ENCODE results near the gene NTRK3. TPM values are rescaled to one million over a fixed set of nuclear protein-coding genes. Genes with fewer than 3 reads are reported as not detected.

The NTRK3 gene
- total RNA-seq, 2 donors from 2014 or later: 34.3 to 94.1 TPM

- no peak for DNase-seq (ENCODE audit: low spot score)
- intact Hi-C loops (cut with DNase I): no loop called here
Measured at GRCh38 chr15:88021601-88022000, 234.9 kb downstream of the NTRK3 start.

- intact Hi-C loops (cut with DNase I): no loop called here
- no peak for DNase-seq (ENCODE audit: low spot score)
Measured at GRCh38 chr15:88020806-88021205, 235.7 kb downstream of the NTRK3 start.

- no peak for DNase-seq (ENCODE audit: low spot score)
- intact Hi-C loops (cut with DNase I): loop anchor here in 1 of 2 donors (10.0 kb wide), 1 partner anchor 55 kb away; no protein-coding TSS in a partner anchor
Measured at GRCh38 chr15:88019656-88020055, 236.9 kb downstream of the NTRK3 start.

- DNase-seq (ENCODE audit: low spot score): no peak
- intact Hi-C loops (cut with DNase I): loop anchor here in 1 of 2 donors (10.0 kb wide), 1 partner anchor 56 kb away; no protein-coding TSS in a partner anchor
Measured at GRCh38 chr15:88018869-88019641, 237.5 kb downstream of the NTRK3 start.

DNA sequence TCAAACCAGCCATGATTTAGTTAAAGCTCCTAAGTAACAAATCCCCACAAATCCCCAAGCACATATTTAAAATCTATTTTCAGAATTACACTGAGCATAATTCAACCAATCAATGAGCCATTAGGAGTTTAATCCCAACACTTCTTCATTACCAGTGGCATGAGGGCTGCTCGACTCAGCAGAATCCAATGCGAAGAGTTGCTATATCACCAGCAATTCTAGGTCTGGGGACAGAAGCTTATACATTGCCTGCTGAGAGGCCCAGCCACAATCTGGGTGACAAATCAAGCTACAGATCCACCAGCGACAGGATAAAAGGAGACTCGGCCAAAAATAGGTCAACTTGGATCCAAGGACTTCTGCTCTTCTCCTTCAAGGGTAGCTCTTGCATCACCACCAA, 238.8 kb downstream of the NTRK3 start:
- intact Hi-C loops (cut with DNase I): loop anchor here in 1 of 2 donors (10.0 kb wide), 1 partner anchor 57 kb away; no protein-coding TSS in a partner anchor
- no peak for DNase-seq (ENCODE audit: low spot score)

DNA sequence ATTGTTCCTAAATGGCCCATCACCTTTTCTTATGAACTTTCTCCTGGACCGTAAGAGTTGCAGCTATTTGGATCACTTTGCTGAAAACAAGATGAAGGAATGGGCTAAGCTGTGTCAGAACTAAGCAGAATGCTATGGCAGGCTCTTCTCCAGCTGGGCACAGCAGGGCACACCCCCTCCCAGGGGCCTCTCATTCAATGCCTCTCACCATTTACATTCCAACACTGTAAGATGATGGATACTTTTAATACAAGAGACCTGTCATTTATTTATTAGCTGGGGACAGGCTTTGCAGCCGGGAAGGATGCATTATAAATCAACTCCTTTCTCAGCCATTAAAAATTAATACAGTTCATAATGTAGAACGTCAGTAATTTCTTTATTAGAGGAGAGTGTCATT, 240.1 kb downstream of the NTRK3 start:
- intact Hi-C loops (cut with DNase I): loop anchor here in 1 of 2 donors (10.0 kb wide), 1 partner anchor 58 kb away; no protein-coding TSS in a partner anchor

GRCh38 chr15:88015228-88015860, 241.2 kb downstream of the NTRK3 start:
- intact Hi-C loops (cut with DNase I): loop anchor here in 1 of 2 donors (10.0 kb wide), 1 partner anchor 59 kb away; no protein-coding TSS in a partner anchor
- no peak for DNase-seq (ENCODE audit: low spot score)

More for the DNA sequence above, 240.1 kb downstream of the NTRK3 start:
- no peak for DNase-seq (ENCODE audit: low spot score)

DNA sequence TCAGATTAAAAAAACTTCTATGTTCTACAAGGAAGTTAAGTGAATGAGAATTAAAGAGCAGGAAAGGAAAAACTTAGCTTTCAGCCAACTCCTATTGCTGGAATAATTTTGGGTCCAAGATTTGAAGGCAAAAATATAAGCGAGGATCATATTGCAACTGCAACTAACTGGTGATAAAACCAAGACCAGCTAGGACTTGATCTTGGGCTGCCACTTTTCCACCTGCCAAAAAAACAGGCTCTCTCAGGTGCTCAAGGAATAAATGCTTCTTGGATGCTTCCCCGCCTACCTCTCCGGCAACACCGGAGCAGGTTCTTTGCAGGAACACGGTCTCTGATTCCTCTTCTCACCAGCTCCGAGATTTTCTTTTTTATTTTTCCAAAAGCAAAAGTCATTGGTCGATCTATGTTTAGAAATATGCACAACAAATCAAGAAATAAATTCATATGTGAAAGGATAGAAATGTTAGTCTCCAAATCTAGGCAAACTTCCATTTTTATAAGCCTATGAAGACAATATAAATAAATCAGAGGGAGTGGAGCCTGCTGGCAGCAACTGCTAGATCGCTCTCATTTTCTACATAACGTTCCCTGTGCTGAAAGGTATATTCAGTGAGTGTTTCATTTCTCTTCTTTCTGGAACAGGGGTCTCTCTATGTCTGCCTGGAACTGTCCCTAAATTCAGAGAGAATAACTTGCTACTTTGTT, 241.9 kb downstream of the NTRK3 start:
- DNase-seq (ENCODE audit: low spot score): no peak

DNA sequence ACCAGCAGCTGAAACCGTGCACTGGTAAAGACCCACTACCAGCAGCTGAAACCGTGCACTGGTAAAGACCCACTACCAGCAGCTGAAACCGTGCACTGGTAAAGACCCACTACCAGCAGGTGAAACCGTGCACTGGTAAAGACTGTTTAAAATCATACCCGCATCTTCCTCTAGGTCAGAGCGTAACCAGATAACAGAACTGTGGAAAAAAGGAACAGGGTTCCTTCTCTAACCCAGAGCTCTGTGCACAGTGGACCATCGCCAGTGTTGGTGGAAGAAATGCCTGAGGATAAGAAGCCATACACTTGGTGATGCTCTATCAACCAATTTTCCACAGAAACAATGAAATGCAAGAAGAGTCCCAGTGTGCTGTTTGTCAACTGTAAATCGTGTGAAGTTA, 243.4 kb downstream of the NTRK3 start:
- intact Hi-C loops (cut with DNase I): loop anchor here (5.0 to 10.0 kb wide), 2 partner anchors 62 to 641 kb away; no protein-coding TSS in a partner anchor
- DNase-seq (ENCODE audit: low spot score): no peak

More for the DNA sequence above, 241.9 kb downstream of the NTRK3 start:
- intact Hi-C loops (cut with DNase I): loop anchor here (5.0 to 10.0 kb wide), 2 partner anchors 60 to 642 kb away; no protein-coding TSS in a partner anchor

- intact Hi-C loops (cut with DNase I): loop anchor here (5.0 to 10.0 kb wide), 2 partner anchors 62 to 640 kb away; no protein-coding TSS in a partner anchor
- no peak for DNase-seq (ENCODE audit: low spot score)
Measured at GRCh38 chr15:88012688-88013087, 243.9 kb downstream of the NTRK3 start.

DNA sequence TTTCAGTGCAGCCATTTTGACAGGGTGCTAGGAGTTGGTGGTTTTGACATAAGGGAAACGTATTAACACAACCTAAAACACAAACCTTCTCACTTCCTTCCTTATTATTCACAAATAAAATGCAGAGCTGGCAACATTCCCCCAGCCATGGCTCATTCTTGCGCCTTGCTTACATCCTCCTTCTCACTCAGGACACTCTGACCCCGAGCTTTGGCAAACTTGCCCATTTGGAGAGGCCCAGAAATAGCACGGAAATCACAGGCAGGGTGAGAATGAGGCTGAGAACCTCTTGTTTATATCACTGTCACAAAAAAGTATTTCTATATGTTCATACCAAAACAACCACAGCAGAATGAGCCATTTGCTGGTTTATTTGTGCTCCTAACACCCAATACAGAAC, 244.3 kb downstream of the NTRK3 start:
- DNase-seq (ENCODE audit: low spot score): no peak
- intact Hi-C loops (cut with DNase I): loop anchor here (5.0 to 10.0 kb wide), 2 partner anchors 63 to 640 kb away; no protein-coding TSS in a partner anchor

DNA sequence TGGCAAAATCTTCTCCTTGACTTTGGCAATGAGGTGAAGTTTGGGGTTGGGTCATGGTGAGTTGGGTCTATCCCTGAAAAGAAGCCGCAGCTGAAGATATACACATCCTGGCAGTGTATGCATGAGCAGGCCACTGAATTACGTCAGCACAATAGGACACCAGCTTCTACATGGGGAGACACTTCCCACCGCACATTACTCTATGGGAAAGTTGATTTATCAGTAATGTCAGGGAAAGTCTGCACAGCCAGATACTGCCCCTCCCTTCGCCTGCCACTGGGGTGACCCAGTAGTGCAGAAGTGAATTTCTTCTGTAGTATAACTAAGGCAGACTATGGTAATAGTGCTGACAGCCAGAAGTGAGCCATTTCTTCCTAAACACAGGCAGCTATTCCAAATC, 245.0 kb downstream of the NTRK3 start:
- intact Hi-C loops (cut with DNase I): loop anchor here (5.0 to 10.0 kb wide), 2 partner anchors 63 to 639 kb away; no protein-coding TSS in a partner anchor
- DNase-seq (ENCODE audit: low spot score): no peak

DNA sequence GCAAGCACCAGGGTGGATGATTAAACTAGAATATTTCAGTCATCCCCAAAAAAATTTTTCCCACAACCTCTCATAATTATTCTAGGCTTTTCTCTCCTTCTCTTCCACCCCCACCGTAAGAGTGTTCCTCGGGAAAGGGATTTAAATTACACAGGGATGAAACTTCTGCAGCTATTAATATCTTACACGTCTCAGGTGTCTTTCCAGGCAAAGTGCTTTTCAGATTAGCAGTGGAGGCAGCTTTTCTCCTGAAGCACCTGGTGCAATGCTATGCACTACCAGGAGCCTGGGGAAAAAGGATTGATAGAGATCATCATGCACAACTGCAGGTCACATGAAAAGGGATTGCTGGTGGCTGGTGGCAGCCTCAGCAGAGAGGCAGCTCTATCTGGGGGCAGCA, 250.4 kb downstream of the NTRK3 start:
- DNase-seq (ENCODE audit: low spot score): no peak
- intact Hi-C loops (cut with DNase I): no loop called here

DNA sequence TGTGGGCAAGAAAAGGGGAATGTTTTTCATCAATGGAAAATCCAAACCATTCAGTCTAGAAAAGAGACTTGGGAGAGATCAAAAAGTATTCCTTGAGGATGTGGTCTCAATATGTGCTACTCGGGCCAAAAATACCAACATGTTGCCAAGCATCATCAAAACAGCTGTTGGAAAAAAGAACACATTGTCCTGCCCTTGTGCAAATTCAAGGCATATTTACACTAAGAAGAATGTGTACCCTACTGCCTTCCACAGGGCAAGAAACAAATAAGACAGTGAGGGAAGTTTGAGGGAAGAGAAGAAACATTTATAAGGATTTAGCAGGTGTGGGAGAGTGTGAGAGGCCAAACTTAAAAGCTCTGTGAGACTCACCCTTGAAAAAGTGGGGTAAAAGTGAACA, 252.1 kb downstream of the NTRK3 start:
- DNase-seq (ENCODE audit: low spot score): no peak
- intact Hi-C loops (cut with DNase I): loop anchor here in 1 of 2 donors (5.0 kb wide), 1 partner anchor 1403 kb away; no protein-coding TSS in a partner anchor

DNA sequence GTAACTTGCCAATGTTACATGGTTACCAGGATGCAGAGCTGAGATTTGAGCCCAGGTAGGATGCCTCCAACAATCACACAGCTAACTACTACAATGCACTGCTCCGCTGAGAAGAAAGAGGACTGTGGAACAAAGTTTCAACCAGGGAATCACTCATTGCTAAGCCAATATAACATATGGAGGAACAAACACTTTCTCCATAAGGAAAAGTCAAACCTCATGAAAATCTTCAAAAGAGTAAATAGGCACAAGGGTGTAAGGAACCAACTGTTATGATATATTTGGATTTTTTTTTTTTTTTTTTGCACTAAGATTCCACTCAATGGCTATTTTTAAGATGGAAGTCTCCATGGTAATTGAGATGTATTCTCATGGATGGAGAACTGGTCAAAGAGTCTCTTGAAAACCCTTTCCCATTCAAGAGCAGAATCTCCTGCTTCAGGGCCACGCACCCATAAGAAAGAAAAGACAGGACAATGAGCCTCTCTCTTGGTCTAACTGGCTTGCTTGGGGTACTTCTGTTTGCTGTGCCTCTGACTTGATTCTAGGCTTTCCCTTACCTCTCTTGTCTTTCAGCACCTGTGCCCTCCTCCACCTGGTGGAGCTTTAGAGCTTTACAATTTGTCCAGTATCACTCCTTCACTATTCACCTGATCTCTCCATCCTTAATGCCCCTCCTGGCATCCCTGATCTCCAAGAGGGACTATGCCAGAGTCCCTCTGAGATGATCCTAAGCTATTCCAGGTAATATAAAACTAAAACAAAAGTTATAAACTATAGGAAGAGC, 252.8 kb downstream of the NTRK3 start:
- no peak for DNase-seq (ENCODE audit: low spot score)
- intact Hi-C loops (cut with DNase I): loop anchor here in 1 of 2 donors (5.0 kb wide), 1 partner anchor 1404 kb away; no protein-coding TSS in a partner anchor

- intact Hi-C loops (cut with DNase I): loop anchor here in 1 of 2 donors (5.0 kb wide), 1 partner anchor 1405 kb away; no protein-coding TSS in a partner anchor
- DNase-seq (ENCODE audit: low spot score): no peak
Measured at GRCh38 chr15:88002706-88003105, 253.8 kb downstream of the NTRK3 start.

DNA sequence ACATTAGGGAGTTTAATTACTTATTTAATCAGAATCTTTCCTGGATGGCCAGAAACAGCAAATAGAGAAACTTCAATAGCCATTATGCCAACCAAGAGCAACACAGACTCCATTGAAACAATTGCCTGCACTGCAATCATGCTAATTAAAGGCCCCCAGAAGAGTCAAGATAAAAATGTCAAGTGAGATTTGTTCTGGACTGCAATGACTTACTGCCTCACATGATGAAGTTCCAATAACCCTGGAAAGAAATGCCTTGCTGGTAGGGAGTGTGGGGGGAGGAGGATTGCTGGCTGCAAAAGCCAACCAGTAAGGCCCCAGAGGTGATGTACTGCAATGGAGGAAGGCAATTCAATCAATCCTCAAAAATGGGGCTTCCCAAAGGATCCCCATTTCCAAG, 257.9 kb downstream of the NTRK3 start:
- intact Hi-C loops (cut with DNase I): loop anchor here in 1 of 2 donors (2.0 kb wide), 1 partner anchor 76 kb away; no protein-coding TSS in a partner anchor
- no peak for DNase-seq (ENCODE audit: low spot score)

DNA sequence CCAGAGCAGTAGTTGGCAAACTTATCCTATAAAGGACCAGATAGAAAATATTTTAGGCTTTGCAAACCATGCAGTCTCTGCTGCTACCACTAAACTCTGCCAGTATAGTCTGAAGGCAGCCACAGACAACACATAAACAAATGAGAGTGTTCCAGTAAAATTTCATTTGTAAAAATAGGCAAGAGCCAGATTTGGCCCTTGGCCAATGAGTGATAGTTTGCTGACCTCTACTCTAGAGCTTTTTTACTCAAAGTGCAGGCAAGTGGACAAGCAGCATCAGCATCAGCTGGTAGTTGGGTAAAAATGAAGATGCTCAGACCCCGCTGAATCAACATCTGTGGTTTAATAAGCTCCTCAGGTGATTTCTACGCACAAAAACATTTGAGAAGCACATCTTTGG, 269.8 kb downstream of the NTRK3 start:
- DNase-seq (ENCODE audit: low spot score): no peak
- intact Hi-C loops (cut with DNase I): no loop called here

All from posterior vena cava (tissue), 2 donors.